GM20000 (cell line): ENCODE measurements around the gene BLVRA.
"Not testable (repeated sequence)": the region's sequence is repeated elsewhere in the genome, so short reads cannot be mapped to it uniquely, and the experiment has no call there.

Experiments
- DNase-seq: peaks from one replicate; pipeline ENCODE4 v3.0.0; 2012; ENCODE audit warnings: low spot score
- TF ChIP-seq, protein P1 (sequence below): IDR thresholded peaks from 2 replicates; pipeline ENCODE4 v1.5.1; 2012; ENCODE audit warnings: mild to moderate bottlenecking, control low read depth; ENCODE audit errors: extremely low read depth, missing control alignments

BLVRA gene

DNA sequence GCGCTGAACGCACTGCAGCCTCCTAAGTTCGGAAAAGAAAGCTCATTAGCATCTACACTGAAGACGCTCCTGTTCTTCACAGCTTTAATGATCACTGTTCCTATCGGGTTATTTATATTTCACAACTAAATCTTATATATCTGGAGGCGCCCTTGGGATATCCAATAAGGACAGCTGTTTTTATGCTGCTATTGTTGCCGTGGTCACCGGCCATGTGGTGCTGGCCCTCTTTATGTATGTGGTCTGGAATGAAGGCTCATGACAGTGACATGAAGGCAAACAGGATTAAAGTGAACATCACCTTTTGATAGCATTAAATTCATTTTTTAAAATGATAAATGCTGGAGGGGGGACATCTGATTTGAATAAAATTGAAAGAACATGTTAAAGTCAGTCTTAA is 8.8 kb downstream of the BLVRA start:
- TF ChIP-seq, protein P1, sequence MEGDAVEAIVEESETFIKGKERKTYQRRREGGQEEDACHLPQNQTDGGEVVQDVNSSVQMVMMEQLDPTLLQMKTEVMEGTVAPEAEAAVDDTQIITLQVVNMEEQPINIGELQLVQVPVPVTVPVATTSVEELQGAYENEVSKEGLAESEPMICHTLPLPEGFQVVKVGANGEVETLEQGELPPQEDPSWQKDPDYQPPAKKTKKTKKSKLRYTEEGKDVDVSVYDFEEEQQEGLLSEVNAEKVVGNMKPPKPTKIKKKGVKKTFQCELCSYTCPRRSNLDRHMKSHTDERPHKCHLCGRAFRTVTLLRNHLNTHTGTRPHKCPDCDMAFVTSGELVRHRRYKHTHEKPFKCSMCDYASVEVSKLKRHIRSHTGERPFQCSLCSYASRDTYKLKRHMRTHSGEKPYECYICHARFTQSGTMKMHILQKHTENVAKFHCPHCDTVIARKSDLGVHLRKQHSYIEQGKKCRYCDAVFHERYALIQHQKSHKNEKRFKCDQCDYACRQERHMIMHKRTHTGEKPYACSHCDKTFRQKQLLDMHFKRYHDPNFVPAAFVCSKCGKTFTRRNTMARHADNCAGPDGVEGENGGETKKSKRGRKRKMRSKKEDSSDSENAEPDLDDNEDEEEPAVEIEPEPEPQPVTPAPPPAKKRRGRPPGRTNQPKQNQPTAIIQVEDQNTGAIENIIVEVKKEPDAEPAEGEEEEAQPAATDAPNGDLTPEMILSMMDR: no peak
- DNase-seq: no peak

DNA sequence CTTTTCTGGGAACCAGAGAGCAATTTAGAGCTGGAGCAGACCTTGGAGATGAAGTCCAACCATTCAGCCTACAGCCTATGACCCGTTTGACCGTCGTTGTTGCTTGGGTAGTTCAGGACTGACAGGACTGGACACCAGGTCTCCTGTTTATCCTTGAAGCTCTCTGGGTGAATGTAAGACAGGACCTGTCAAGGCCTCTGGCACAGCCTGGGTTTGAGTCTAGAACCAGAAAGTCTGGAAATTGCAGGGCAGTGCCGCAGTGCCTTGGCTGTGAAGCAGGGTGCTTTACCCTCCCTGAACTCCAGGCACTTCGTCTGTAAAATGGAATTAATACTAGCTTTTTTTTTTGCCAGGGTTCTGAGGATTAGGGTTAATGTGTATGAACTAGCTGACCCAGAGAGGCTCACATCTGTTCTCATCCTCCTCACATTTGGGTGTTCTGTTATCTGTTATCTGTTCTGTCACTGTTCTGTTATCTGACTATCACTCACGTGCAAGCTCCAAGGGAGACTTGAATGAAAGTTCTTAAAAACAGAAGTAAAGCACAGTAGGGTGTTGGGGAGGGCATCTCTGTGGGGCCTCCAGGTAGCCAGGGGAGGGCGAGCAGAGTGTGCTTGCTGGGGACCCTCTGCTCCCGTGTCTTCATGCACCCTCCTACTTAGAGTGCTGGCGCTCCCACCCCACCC is 9.9 kb downstream of the BLVRA start:
- TF ChIP-seq, protein P1: no peak
- no peak for DNase-seq

- DNase-seq: no peak
- TF ChIP-seq, protein P1: no peak
These were observed 10.4 kb downstream of the BLVRA start for GRCh38 chr7:43768887-43769272.

- TF ChIP-seq, protein P1: no peak
- no peak for DNase-seq
These were observed 10.8 kb downstream of the BLVRA start for GRCh38 chr7:43769281-43769680.

GRCh38 chr7:43769791-43770465 is 11.4 kb downstream of the BLVRA start:
- TF ChIP-seq, protein P1: no peak

DNA sequence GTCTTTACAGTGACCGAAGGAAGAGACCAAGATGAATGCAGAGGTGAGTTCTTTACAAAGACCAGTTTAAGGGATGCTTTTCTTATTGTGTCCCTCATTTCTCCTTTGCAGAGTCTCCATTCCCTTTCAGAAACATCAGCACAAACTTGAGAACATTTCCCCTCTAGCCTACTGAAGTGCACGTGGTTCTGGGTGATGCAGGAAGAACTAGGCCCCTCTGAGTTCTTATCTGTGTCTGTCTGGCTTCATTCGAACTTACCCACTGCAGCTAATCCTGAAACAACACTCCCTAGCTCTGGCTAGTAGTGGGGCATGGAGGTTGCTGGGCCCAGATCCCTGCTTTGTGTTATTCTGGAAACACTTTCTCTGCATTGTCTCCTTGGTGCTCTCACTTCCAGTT is 12.6 kb downstream of the BLVRA start:
- DNase-seq: no peak
- TF ChIP-seq, protein P1: no peak

More at GRCh38 chr7:43769791-43770465, 11.4 kb downstream of the BLVRA start:
- no peak for DNase-seq

DNA sequence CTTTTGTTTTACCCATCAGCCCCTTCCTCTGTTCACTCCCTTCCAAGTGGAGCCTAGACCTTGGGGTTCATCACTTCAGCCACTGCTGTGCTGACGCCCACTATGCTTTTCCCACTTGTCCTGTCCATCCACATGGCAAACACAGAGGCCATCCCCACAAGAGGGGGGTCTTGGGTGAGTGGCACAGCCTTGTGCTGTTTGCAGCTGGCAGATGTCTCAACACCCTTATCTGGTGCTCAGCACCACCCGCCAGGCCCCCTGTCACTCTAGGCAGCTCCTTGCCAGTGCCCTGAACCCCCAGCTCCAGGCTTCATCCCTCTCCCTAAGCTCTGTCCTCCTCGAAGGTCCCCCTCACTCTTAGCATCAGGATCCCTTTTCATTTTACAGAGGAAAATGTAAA is 13.1 kb downstream of the BLVRA start:
- no peak for DNase-seq
- TF ChIP-seq, protein P1: no peak

- DNase-seq: not testable (repeated sequence)
These were observed 14.8 kb downstream of the BLVRA start for GRCh38 chr7:43773268-43773667.

GRCh38 chr7:43775255-43775654 is 16.8 kb downstream of the BLVRA start:
- DNase-seq: not testable (repeated sequence)

DNA sequence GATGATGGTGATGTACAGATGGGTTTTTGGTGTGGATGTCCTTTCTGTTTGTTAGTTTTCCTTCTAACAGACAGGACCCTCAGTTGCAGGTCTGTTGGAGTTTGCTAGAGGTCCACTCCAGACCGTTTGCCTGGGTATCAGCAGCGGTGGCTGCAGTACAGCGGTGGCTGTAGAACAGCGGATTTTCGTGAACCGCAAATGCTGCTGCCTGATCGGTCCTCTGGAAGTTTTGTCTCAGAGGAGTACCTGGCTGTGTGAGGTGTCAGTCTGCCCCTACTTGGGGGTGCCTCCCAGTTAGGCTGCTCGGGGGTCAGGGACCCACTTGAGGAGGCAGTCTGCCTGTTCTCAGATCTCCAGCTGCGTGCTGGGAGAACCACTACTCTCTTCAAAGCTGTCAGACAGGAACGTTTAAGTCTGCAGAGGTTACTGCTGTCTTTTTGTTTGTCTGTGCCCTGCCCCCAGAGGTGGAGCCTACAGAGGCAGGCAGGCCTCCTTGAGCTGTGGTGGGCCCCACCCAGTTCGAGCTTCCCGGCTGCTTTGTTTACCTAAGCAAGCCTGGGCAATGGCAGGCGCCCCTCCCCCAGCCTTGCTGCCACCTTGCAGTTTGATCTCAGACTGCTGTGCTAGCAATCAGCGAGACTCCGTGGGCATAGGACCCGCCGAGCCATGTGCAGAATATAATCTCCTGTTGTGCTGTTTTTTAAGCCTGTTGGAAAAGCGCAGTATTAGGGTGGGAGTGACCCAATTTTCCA is 20.0 kb downstream of the BLVRA start:
- DNase-seq: not testable (repeated sequence)
